ENCODE results near the gene CMSS1. TPM values are rescaled to one million over a fixed set of nuclear protein-coding genes. Genes with fewer than 3 reads are reported as not detected.

CMSS1 gene
- total RNA-seq, 1 donor: 8.6 TPM

DNA sequence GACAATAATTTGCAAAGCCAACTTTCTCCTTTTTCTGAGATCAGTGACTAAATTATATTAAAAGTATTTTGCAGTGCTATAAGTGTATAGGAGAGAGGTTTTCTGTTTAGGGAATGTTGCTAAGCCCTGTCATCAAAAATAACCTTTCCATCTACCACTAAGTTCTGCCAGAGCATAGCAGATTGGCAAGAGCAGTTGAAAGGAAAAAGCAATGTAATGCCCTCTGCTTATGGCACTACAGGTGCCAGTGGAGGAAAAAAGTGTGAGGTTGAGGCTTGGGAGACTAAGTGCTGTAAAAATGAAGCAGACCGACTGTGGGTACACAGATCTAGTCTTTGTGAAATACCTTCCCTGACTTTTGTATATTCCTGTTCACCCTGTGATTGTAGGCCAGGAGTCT lies 285.1 kb downstream of the CMSS1 start:
- DNase-seq (ENCODE audit: low read depth): no peak
- no peak for TF ChIP-seq CTCF (IDR thresholded peaks at IDR 0.05; ENCODE audit: insufficient read depth, low read depth, low read length)
- no peak overlapping the region for H3K4me3 ChIP-seq (ENCODE audit: low read depth, low read length)

GRCh38 chr3:100103558-100104441 lies 286.1 kb downstream of the CMSS1 start:
- TF ChIP-seq CTCF (IDR thresholded peaks at IDR 0.05; ENCODE audit: insufficient read depth, low read depth, low read length): no peak
- no peak overlapping the region for H3K4me3 ChIP-seq (ENCODE audit: low read depth, low read length)
- peak; percentile 93 for DNase-seq (ENCODE audit: low read depth)

- no peak for DNase-seq (ENCODE audit: low read depth)
- no peak for TF ChIP-seq CTCF (IDR thresholded peaks at IDR 0.05; ENCODE audit: insufficient read depth, low read depth, low read length)
- H3K4me3 ChIP-seq (ENCODE audit: low read depth, low read length): no peak overlapping the region
Measured at GRCh38 chr3:100104442-100104798, 286.8 kb downstream of the CMSS1 start.

GRCh38 chr3:100104817-100105413 lies 287.3 kb downstream of the CMSS1 start:
- TF ChIP-seq CTCF (IDR thresholded peaks at IDR 0.05; ENCODE audit: insufficient read depth, low read depth, low read length): no peak
- no peak overlapping the region for H3K4me3 ChIP-seq (ENCODE audit: low read depth, low read length)
- DNase-seq (ENCODE audit: low read depth): no peak

DNA sequence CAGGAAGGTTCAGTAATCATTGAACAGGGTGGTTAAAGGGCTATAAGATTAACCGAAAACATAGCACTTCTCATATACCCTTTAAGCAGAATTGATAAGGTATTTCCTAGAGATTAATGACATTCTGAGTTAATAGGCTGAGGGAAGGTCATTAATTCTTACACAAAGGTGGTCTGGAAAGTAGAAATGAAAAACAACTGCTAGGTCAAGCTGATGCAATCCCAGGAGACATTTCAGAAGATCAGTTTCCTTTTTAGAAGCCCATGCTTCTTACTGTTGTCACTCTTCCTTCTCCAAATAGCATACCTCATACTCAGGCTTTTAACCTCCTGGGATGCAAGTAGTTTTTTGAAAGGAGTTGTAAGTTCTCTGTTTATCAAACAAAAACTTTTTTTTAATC lies 287.8 kb downstream of the CMSS1 start:
- H3K4me3 ChIP-seq (ENCODE audit: low read depth, low read length): no peak overlapping the region
- TF ChIP-seq CTCF (IDR thresholded peaks at IDR 0.05; ENCODE audit: insufficient read depth, low read depth, low read length): no peak
- DNase-seq (ENCODE audit: low read depth): peak; percentile 73

GRCh38 chr3:100106094-100106493 lies 288.4 kb downstream of the CMSS1 start:
- no peak overlapping the region for H3K4me3 ChIP-seq (ENCODE audit: low read depth, low read length)
- TF ChIP-seq CTCF (IDR thresholded peaks at IDR 0.05; ENCODE audit: insufficient read depth, low read depth, low read length): no peak
- no peak for DNase-seq (ENCODE audit: low read depth)

Data from fibroblast of villous mesenchyme (primary cell).